ENCODE results near the gene SNAPC1.

GRCh38 chr14:61805451-61805850 is 43.2 kb downstream of the SNAPC1 start:
- TF ChIP-seq ZNF570 (CRISPR knock-in tag; IDR thresholded peaks at IDR 0.05; ENCODE audit: borderline replicate concordance) (no peak), CTCF (CRISPR knock-in tag; IDR thresholded peaks at IDR 0.05) (no peak), MBD4 (IDR thresholded peaks at IDR 0.05; ENCODE audit: borderline replicate concordance, low read length) (no peak), MAF1 (CRISPR knock-in tag; IDR thresholded peaks at IDR 0.05; ENCODE audit: borderline replicate concordance) (no peak), MTA1 (CRISPR knock-in tag; IDR thresholded peaks at IDR 0.05; ENCODE audit: borderline replicate concordance) (no peak), NFIC (IDR thresholded peaks at IDR 0.05; ENCODE audit: low read length) (no peak), EP300 (IDR thresholded peaks at IDR 0.05; ENCODE audit: low read depth in 2 of 2, low read length in 2 of 2) (no peak), EP300 (CRISPR knock-in tag; IDR thresholded peaks at IDR 0.05; ENCODE audit: borderline replicate concordance) (no peak), PREB (CRISPR knock-in tag; IDR thresholded peaks at IDR 0.05) (no peak), ZBTB49 (CRISPR knock-in tag; IDR thresholded peaks at IDR 0.05; ENCODE audit: borderline replicate concordance) (no peak), ZNF724P (CRISPR knock-in tag; IDR thresholded peaks at IDR 0.05; ENCODE audit: borderline replicate concordance) (no peak), ZUFSP (CRISPR knock-in tag; IDR thresholded peaks at IDR 0.05; ENCODE audit: borderline replicate concordance) (no peak)
